IMR-90 (cell line): ENCODE measurements around the gene SEL1L. TPM values are rescaled to one million over a fixed set of nuclear protein-coding genes. Genes with fewer than 3 reads are reported as not detected.

Experiments used
- ATAC-seq: fragments of 200-7000 bp; cut with Tn5 transposase; 2 replicates; pipeline ENCODE4 v1.9.1; 2020; ENCODE audit warnings: low read depth, mild to moderate bottlenecking, moderate library complexity
- BruUV-seq: library from RNA; stranded (reverse); fragments of 400-500 nt; replicated peaks from 2 replicates; lab custom pipeline; 2021; lab: Mats Ljungman, UMichigan
- CTCF ChIA-PET: fragments of 300-600 bp; formaldehyde crosslinking; extraction: SDS; loops from one replicate; lab custom pipeline; 2021; ENCODE audit warnings: antibody characterized with exemption; lab: Yijun Ruan, JAX
- POLR2A ChIA-PET: fragments of 300-600 bp; sonication (Branson Sonifier 250); formaldehyde crosslinking; loops from one replicate; lab custom pipeline; 2022; ENCODE audit warnings: antibody characterized with exemption; ENCODE audit not compliant: unreplicated experiment; lab: Charles Lee
- DNase-seq: peaks from one replicate; pipeline ENCODE4 v3.0.0; 2013
- H2AFZ ChIP-seq: replicated peaks from 2 replicates; pipeline ENCODE3; 2013; ENCODE audit warnings: low read length, mild to moderate bottlenecking; ENCODE audit not compliant: poor library complexity
- H2AK5ac ChIP-seq: 2 replicates; pipeline ENCODE4 v1.6.1; 2013; ENCODE audit warnings: low read depth, low read length, inconsistent platforms
- H2AK9ac ChIP-seq: replicated peaks from 2 replicates; pipeline ENCODE3; 2013; ENCODE audit warnings: mild to moderate bottlenecking, low read depth, low read length, moderate library complexity; ENCODE audit not compliant: poor library complexity
- H2BK120ac ChIP-seq: 2 replicates; pipeline ENCODE4 v1.6.1; 2013; ENCODE audit warnings: low read depth, low read length, inconsistent platforms
- H2BK15ac ChIP-seq: 3 replicates; pipeline ENCODE4 v1.6.1; 2013; ENCODE audit warnings: low read depth, low read length, inconsistent platforms
- H2BK20ac ChIP-seq: 2 replicates; pipeline ENCODE4 v1.6.1; 2013; ENCODE audit warnings: low read depth, mild to moderate bottlenecking, inconsistent platforms, low read length, moderate library complexity
- H2BK5ac ChIP-seq: 2 replicates; pipeline ENCODE4 v1.6.1; 2013; ENCODE audit warnings: mild to moderate bottlenecking, low read depth, low read length, inconsistent platforms; ENCODE audit not compliant: poor library complexity, severe bottlenecking
- H3K14ac ChIP-seq: replicated peaks from 2 replicates; pipeline ENCODE4 v1.6.1; 2013; ENCODE audit warnings: low read depth, low read length, inconsistent platforms
- H3K18ac ChIP-seq: 2 replicates; pipeline ENCODE4 v1.6.1; 2013; ENCODE audit warnings: low read depth, low read length, control low read depth
- H3K23ac ChIP-seq: 2 replicates; pipeline ENCODE4 v1.6.1; 2013; ENCODE audit warnings: low read depth, low read length, inconsistent platforms
- H3K27ac ChIP-seq: 2 replicates; pipeline ENCODE4 v1.5.1; 2013; ENCODE audit warnings: mild to moderate bottlenecking, control low read depth, low read length; ENCODE audit not compliant: insufficient read depth
- H3K27me3 ChIP-seq: 2 replicates; pipeline ENCODE4 v1.6.1; 2013; ENCODE audit warnings: low read length; ENCODE audit not compliant: control insufficient read depth, insufficient read depth
- H3K36me3 ChIP-seq: 2 replicates; pipeline ENCODE4 v1.6.1; 2013; ENCODE audit warnings: low read length, mixed read lengths; ENCODE audit not compliant: control insufficient read depth, insufficient read depth
- H3K4ac ChIP-seq: 2 replicates; pipeline ENCODE4 v1.6.1; 2013; ENCODE audit warnings: low read depth, low read length, inconsistent platforms
- H3K4me1 ChIP-seq: 2 replicates; pipeline ENCODE4 v1.6.1; 2013; ENCODE audit warnings: low read length, mixed read lengths; ENCODE audit not compliant: control insufficient read depth, insufficient read depth
- H3K4me2 ChIP-seq: 2 replicates; pipeline ENCODE4 v1.6.1; 2013; ENCODE audit warnings: low read depth, mild to moderate bottlenecking, control low read depth, low read length, moderate library complexity
- H3K4me3 ChIP-seq: 2 replicates; pipeline ENCODE4 v1.5.1; 2013; ENCODE audit warnings: low read depth, mild to moderate bottlenecking, control low read depth, low read length, moderate library complexity; ENCODE audit not compliant: insufficient read depth
- H3K56ac ChIP-seq: 2 replicates; pipeline ENCODE4 v1.6.1; 2013; ENCODE audit warnings: low read length, inconsistent platforms; ENCODE audit not compliant: insufficient read depth; ENCODE audit errors: extremely low read depth
- H3K79me1 ChIP-seq, 2 experiments: 2 replicates each; pipeline ENCODE4 v1.6.1; 2013; ENCODE audit warnings: low read length in 2 of 2, inconsistent platforms in 1 of 2, low read depth in 1 of 2
- H3K9ac ChIP-seq: 2 replicates; pipeline ENCODE4 v1.6.1; 2013; ENCODE audit warnings: low read depth, low read length, control low read depth
- H3K9me1 ChIP-seq: 2 replicates; pipeline ENCODE4 v1.6.1; 2013; ENCODE audit warnings: low read length, inconsistent platforms; ENCODE audit not compliant: insufficient read depth
- H3K9me3 ChIP-seq: 2 replicates; pipeline ENCODE4 v1.6.1; 2013; ENCODE audit warnings: low read length; ENCODE audit not compliant: control insufficient read depth, insufficient read depth
- H4K20me1 ChIP-seq: 2 replicates; pipeline ENCODE4 v1.6.1; 2013; ENCODE audit warnings: low read length, inconsistent platforms; ENCODE audit not compliant: insufficient read depth
- H4K5ac ChIP-seq: 2 replicates; pipeline ENCODE4 v1.6.1; 2013; ENCODE audit warnings: mild to moderate bottlenecking, low read depth, low read length, control low read depth
- H4K8ac ChIP-seq, 2 experiments: 2 replicates each; pipeline ENCODE4 v1.6.1; 2013; ENCODE audit warnings: low read depth in 2 of 2, low read length in 2 of 2, control low read depth in 1 of 2, inconsistent platforms in 1 of 2
- H4K91ac ChIP-seq: 2 replicates; pipeline ENCODE4 v1.6.1; 2013; ENCODE audit warnings: low read depth, low read length, inconsistent platforms; ENCODE audit not compliant: insufficient read depth
- BHLHE40 ChIP-seq: fragments of 150-350 bp; IDR thresholded peaks from 2 replicates; pipeline ENCODE4 v1.6.1; 2016; ENCODE audit warnings: mild to moderate bottlenecking, low read depth, low read length
- CEBPB ChIP-seq: IDR thresholded peaks from 2 replicates; pipeline ENCODE4 v1.6.1; 2012; ENCODE audit warnings: low read depth, low read length, improper control_type of control experiment
- CHD1 ChIP-seq: IDR thresholded peaks from 2 replicates; pipeline ENCODE4 v1.6.1; 2012; ENCODE audit warnings: low read depth, low read length, improper control_type of control experiment
- CTCF ChIP-seq: conservative IDR thresholded peaks from 2 replicates; pipeline ENCODE4 v1.5.1; 2012; ENCODE audit warnings: mild to moderate bottlenecking, low read depth, low read length, improper control_type of control experiment
- FOS ChIP-seq: fragments of 150-350 bp; IDR thresholded peaks from 2 replicates; pipeline ENCODE4 v1.6.1; 2016; ENCODE audit warnings: low read depth, low read length
- MAFK ChIP-seq: IDR thresholded peaks from 2 replicates; pipeline ENCODE4 v1.6.1; 2012; ENCODE audit warnings: low read depth, low read length, improper control_type of control experiment
- MAZ ChIP-seq: IDR thresholded peaks from 2 replicates; pipeline ENCODE4 v1.6.1; 2012; ENCODE audit warnings: low read depth, mild to moderate bottlenecking, low read length, improper control_type of control experiment, moderate library complexity, borderline replicate concordance
- MXI1 ChIP-seq: IDR thresholded peaks from 2 replicates; pipeline ENCODE4 v1.6.1; 2012; ENCODE audit warnings: low read depth, mild to moderate bottlenecking, low read length, moderate library complexity, borderline replicate concordance
- NFE2L2 ChIP-seq: fragments of 150-350 bp; IDR thresholded peaks from 2 replicates; pipeline ENCODE4 v1.6.1; 2016; ENCODE audit warnings: low read depth, mild to moderate bottlenecking, low read length
- POLR2A ChIP-seq: IDR thresholded peaks from 2 replicates; pipeline ENCODE4 v1.6.1; 2012; ENCODE audit warnings: mild to moderate bottlenecking, low read depth, low read length
- RAD21 ChIP-seq: IDR thresholded peaks from 2 replicates; pipeline ENCODE4 v1.6.1; 2012; ENCODE audit warnings: low read length, improper control_type of control experiment
- RCOR1 ChIP-seq: IDR thresholded peaks from 2 replicates; pipeline ENCODE4 v1.6.1; 2012; ENCODE audit warnings: mild to moderate bottlenecking, low read length, improper control_type of control experiment; ENCODE audit not compliant: insufficient replicate concordance
- RFX5 ChIP-seq: IDR thresholded peaks from 2 replicates; pipeline ENCODE4 v1.8.0; 2012; ENCODE audit warnings: low read depth, mild to moderate bottlenecking, low read length, moderate library complexity
- SMC3 ChIP-seq: fragments of 150-350 bp; IDR thresholded peaks from 2 replicates; pipeline ENCODE4 v1.6.1; 2016; ENCODE audit warnings: low read depth, mild to moderate bottlenecking, antibody characterized with exemption, low read length, moderate library complexity
- USF2 ChIP-seq: fragments of 150-350 bp; IDR thresholded peaks from 2 replicates; pipeline ENCODE4 v1.6.1; 2017; ENCODE audit warnings: mild to moderate bottlenecking, antibody characterized with exemption, low read length, low read depth
- WGBS, 2 experiments: methylation state at CpG; one replicate each; pipeline versions ENCODE4 v1.1.5 to v1.1.7; 2013; ENCODE audit warnings: missing lambda C conversion rate in 2 of 2; ENCODE audit not compliant: insufficient read length in 1 of 2; ENCODE audit errors: extremely low coverage in 2 of 2; 5-methylcytosine and 5-hydroxymethylcytosine counted together
- dilution Hi-C: fragments of 300-500 bp; cut with HindIII; formaldehyde crosslinking; loops from one replicate; pipeline ENCODE4 v1.14.3; 2018; ENCODE audit warnings: low sequenced_read_pairs; ENCODE audit not compliant: unreplicated experiment
- in situ Hi-C: fragments of 300-500 bp; cut with MboI; formaldehyde crosslinking; loops from 3 replicates; pipeline ENCODE4 v1.14.3; 2019; ENCODE audit warnings: low sequenced_read_pairs, inconsistent platforms, mixed read lengths
- intact Hi-C: fragments of 100-400 bp; cut with micrococcal nuclease; formaldehyde crosslinking; loops from 2 replicates; pipeline ENCODE4 v1.10.0; 2022
- polyA plus RNA-seq, 3 experiments: library from polyadenylated mRNA; depleted of rRNA; stranded (reverse); fragments of >200 nt; gene quantifications; 2 replicates each; pipeline ENCODE4 v1.2.3, GENCODE V29; 2012; ENCODE audit warnings: low replicate concordance in 1 of 3
- total RNA-seq: library from RNA; depleted of rRNA; stranded (reverse); fragments of >200 nt; gene quantifications from 2 replicates; pipeline ENCODE4 v1.2.3, GENCODE V29; 2012

Gene SEL1L
- total and polyA plus RNA-seq, 2 of the 4 experiments (the other 2 are of a cell fraction), result 21.0 to 62.4 TPM

- no peak overlapping the region for H3K18ac ChIP-seq
- H4K8ac ChIP-seq, result no peak overlapping the region
- in situ Hi-C loops, result no loop called here
- ATAC-seq, result no peak
- H2BK120ac ChIP-seq, result no peak overlapping the region
- no peak overlapping the region for H3K27ac ChIP-seq
- 20% methylated on average over 1 of the region's 3 CpGs; no CpG with 5 or more reads in 1 of the 2 experiments for WGBS, 2 experiments
- no peaks in the 10 kb centered on the region for H3K9me3 ChIP-seq
- no peak overlapping the region for H3K14ac ChIP-seq
- dilution Hi-C loops, result no loop called here
- no peak overlapping the region for H3K4me2 ChIP-seq
- H3K56ac ChIP-seq, result no peak overlapping the region
- peaks cover 4 to 8% of the 10 kb centered on the region in 2 experiments; a peak in 2 of 4 replicates for H3K79me1 ChIP-seq
- peaks cover 2% of the 10 kb centered on the region; the same call in 1 of the 2 replicates for H3K36me3 ChIP-seq
- ChIA-PET POLR2A (no interaction called here), CTCF (no interaction called here)
- H4K5ac ChIP-seq, result no peak overlapping the region
- no peaks in the 10 kb centered on the region for H3K27me3 ChIP-seq
- H2BK15ac ChIP-seq, result no peak overlapping the region
- no peak overlapping the region for H3K9ac ChIP-seq
- no peaks in the 10 kb centered on the region for H3K4me1 ChIP-seq
- H2BK5ac ChIP-seq, result no peak overlapping the region
- no peak overlapping the region for H2BK20ac ChIP-seq
- H2AK9ac ChIP-seq, result no peak overlapping the region
- BruUV-seq, result no TSS peak
- H3K23ac ChIP-seq, result no peak overlapping the region
- no peaks in the 10 kb centered on the region; the same call in 1 of the 2 replicates for H4K20me1 ChIP-seq
- H3K4ac ChIP-seq, result no peak overlapping the region
- H2AFZ ChIP-seq, result no peak overlapping the region
- H3K4me3 ChIP-seq, result no peak overlapping the region
- no peak for DNase-seq
- no peak overlapping the region for H2AK5ac ChIP-seq
- intact Hi-C loops, result no loop called here
- no peak overlapping the region for H4K91ac ChIP-seq
- no peaks in the 10 kb centered on the region for H3K9me1 ChIP-seq
- no peak for TF ChIP-seq SMC3
- no peak for TF ChIP-seq MAZ
- TF ChIP-seq RFX5, result no peak
- TF ChIP-seq NFE2L2, result no peak
- no peak for TF ChIP-seq MAFK
- no peak for TF ChIP-seq CEBPB
- TF ChIP-seq RCOR1, result no peak
- no peak for TF ChIP-seq RAD21
- no peak for TF ChIP-seq CHD1
- TF ChIP-seq USF2, result no peak
- TF ChIP-seq BHLHE40, result no peak
- no peak for TF ChIP-seq CTCF
- TF ChIP-seq POLR2A, result no peak
- no peak for TF ChIP-seq FOS
- no peak for TF ChIP-seq MXI1
Observed at GRCh38 chr14:81535396-81536164, 1.9 kb upstream of the SEL1L start.
